HS-5 (cell line): ENCODE data around the gene DMXL1.

Source experiments
- DNase-seq: peaks from one replicate; pipeline ENCODE4 v3.0.0-alpha.2; 2012; ENCODE audit warnings: low read depth

DMXL1 gene

DNA sequence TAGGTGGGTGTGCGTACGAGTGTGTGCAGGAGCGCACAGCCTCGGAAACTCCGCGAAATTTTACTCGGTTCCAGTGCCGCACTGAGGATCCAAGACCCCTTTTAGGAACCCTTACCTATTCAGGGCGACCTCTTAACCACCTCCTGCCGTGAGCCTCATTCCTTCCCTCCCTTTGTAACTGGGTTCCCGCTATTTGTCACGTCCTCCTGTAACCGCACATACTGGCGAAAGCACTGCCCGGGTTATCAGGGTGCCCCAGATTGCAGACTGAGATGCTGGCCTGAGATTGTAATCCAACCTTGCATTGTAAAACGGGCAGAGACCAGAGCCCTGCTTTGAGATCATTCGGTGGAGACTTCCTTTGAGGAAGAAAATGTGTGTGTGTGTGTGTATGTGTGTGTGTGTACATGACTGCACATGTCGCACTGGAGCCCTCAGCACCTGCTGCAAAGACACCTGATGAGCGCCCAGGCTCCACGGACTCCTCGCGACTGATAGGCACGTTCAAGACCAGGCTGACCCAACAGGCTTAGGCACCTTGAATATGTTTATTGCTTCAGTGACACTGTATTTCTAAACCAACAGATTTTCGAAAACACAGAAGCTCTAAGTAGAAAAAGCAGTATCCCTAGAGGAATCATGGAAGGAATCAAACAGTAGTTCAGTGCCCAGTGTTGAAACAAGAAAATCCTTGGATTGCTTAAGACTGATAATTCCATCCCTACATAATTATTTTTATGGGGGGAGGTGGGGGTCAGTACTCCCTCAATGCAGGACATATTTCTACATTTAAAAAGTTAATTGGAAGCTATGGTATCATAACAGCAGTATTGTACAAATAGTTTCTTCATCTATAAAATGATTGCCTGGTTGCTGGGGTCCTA, 198.4 kb downstream of the DMXL1 start:
- no peak for DNase-seq

DNA sequence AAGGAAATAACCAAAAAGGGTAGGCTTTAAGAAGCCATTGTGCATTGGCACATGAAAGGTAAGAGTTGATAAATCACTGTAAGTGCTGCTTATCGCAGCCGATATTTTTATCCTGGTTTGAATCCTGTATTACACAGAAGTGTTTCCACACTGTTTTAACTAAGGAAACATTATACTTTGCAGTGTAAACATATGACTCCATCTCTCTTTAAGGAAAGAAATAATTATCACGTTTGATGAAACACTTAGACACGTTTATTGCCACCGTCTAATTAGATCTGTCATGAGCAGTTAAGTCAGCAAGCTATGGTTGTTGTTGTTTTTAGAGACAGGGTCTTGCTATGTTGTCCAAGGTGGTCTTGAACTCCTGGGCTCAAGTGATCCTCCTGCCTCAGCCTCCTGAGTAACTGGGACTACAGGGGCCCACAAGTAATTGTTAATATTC, 199.3 kb downstream of the DMXL1 start:
- DNase-seq: no peak

- no peak for DNase-seq
These were observed 200.3 kb downstream of the DMXL1 start for GRCh38 chr5:119270960-119271757.

DNA sequence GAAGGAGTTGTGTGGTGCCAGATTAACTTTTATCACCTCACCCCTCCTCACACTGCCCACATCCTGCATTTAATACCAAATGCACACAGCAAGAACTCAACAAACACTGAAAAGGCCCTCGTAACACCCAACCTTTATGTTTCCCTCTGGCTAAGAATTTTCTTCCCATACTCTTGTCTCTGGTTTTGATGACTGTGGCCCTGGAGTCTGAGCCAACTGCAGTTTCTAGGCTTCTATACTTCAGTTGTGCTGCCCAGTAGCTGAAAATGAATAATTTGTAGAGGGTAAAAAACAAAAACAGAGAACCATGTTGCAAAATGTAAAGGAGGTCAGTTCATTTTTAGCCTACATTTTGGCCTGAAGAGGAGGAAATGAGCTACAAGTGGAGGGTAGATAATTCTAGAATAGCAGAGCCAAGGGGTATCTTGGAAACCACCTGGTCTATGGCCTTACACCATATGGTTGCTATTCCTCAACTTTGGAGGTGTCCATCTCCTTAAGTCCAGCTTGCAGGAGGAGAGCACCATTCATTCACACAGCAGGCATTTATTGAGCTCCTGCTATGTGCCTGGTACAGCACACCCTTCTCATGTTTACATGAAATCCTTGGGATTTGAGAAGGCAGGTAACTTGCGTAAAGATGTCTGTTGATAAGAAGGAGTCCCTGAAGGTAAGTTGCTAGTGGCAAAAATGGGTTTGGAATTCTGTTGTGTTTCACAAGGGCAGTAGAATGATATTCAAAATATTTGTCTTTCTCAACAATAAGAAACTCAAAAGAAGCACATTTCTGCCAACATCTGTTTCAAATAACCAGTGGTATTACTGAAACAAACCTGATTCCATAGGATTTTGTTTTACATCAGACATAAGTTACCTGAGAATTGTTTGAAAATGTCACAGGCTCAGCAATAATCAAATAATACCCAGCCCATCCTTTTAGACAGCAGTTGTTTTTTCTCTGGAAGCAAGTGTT, 201.2 kb downstream of the DMXL1 start:
- DNase-seq: no peak

DNA sequence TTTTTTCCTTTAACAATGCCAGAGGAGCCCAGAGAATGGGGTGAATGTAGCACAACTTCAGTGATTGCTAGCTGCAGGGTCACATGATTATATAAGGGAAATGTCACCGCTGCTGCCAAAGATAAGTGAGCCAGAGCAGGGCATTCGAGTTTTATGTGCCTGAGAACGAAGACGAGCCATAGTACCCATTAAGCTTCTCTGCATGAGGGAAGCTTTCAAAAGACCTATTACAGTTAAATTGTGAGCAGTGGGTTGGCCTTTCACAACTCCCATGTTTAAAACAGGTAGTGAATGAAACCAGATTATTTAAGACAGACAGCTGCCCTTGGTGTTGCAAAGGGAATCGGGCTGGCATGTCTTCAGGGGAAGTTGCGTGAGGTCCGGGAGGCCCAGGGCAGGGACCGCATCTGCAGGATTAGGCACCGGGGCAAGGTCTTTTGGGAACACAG, 202.5 kb downstream of the DMXL1 start:
- no peak for DNase-seq

DNA sequence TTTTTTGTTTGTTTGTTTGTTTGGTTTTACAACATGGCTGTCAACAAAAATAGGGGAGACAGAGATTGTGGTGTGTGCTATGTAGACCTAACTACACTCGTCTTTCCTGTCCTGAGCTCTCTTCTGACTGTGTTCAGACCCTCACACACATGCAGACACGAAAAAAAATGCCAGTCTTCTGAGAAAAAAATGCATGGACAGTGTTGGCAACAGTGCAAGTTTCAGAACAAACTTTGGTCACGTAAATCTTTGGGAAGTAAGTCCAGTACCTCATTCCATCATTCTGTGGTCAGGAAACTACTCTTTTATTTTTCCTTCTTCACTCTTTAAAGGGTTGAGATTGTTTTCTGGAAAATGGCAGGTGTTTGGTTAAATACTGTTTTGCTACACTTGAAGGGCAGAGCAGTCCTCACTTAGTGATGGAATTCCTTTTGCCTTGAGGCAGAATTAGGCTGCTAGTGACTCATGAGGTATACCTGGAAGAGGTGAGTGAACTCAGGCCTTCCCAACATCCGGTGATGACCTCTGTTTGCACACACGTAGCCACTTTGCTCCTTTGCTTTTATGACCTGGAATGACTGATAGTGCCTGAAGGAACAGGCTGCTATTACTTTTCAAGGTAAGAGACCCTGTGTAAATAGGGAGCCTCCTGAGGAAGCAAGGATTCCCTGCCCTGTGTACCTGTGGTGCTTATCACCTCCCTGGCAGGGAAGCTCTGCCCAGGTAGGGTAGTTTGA, 203.3 kb downstream of the DMXL1 start:
- DNase-seq: no peak

DNA sequence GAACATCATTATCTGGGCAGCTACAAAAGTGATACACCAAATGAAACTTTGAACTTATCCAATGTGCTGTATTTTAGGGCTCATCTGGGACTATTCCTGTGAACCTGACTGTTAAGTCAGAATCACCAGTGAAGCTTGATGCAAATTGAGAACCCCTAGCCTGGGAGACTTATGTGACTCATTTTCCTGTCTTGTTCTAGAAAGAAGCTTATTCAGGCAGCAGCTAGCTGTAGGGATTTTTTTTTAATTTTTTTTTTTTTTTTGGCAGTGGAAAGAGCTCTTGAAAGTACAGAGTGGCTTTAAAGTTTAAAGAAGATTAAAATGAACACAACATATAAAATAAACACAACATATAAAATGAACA, 203.9 kb downstream of the DMXL1 start:
- DNase-seq: no peak

DNA sequence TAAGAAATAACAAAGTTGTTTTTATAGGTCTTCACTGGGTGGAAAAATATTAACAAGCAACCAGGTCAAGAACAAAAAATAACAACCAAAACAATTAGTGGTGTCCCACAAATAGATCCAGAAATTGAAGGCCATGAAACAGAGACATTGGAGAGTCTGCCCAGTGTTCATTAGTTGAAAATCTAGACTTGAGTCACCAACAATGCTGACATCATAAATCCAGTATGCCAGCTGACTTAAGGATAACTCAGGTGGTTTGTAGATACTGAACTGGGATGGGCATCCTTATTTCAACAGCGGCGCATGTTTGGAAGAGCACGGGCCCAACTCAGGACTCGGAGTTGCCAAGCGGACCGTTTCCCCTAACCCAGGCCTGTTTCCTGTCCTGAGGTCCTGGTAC, 204.3 kb downstream of the DMXL1 start:
- DNase-seq: no peak

- no peak for DNase-seq
These were observed 204.8 kb downstream of the DMXL1 start for GRCh38 chr5:119275601-119276173.

GRCh38 chr5:119276978-119277377, 206.1 kb downstream of the DMXL1 start:
- no peak for DNase-seq

GRCh38 chr5:119279093-119279492, 208.2 kb downstream of the DMXL1 start:
- DNase-seq: no peak

GRCh38 chr5:119280380-119280779, 209.5 kb downstream of the DMXL1 start:
- no peak for DNase-seq

DNA sequence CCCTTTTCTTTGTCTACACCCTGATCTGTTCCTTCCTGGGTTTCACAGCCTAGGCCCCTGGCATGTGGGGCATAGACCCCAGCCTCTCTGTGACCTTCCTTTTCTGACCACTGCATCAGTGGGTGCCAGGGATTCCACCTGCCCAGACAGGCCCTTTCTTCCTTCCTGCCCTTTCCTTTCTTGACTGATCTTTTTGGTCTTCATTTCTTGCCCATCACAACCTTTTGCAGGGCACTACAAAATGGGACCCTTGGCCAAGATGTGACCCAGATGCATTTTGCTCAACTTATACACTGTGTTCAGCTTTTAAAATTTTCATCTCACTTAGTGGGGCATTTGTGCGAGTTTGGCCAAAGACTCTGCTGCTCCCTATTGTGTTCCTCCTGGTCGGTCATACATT, 211.7 kb downstream of the DMXL1 start:
- DNase-seq: no peak

DNA sequence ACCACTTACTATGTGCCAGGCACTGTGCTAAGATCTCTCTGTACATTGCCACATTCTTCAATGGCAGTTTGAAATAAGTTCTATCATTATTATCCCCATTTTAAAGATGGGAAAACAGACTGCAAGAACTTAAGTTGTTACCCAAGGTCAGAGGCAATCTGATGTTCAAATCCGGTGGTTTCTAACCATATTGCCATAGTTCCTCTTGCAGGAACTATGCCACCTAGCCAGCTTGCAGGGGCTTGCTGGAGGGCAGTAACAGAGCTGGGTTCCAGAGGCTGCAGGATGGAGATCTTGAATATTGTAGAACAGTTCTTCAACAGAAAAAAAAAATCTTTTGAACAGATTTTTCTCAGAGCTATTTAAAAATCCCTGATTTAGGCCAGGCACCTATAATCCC, 213.1 kb downstream of the DMXL1 start:
- DNase-seq: no peak

- no peak for DNase-seq
These were observed 214.4 kb downstream of the DMXL1 start for GRCh38 chr5:119285070-119285916.

GRCh38 chr5:119286511-119287488, 215.9 kb downstream of the DMXL1 start:
- DNase-seq: no peak

GRCh38 chr5:119287547-119288111, 216.7 kb downstream of the DMXL1 start:
- DNase-seq: no peak

DNA sequence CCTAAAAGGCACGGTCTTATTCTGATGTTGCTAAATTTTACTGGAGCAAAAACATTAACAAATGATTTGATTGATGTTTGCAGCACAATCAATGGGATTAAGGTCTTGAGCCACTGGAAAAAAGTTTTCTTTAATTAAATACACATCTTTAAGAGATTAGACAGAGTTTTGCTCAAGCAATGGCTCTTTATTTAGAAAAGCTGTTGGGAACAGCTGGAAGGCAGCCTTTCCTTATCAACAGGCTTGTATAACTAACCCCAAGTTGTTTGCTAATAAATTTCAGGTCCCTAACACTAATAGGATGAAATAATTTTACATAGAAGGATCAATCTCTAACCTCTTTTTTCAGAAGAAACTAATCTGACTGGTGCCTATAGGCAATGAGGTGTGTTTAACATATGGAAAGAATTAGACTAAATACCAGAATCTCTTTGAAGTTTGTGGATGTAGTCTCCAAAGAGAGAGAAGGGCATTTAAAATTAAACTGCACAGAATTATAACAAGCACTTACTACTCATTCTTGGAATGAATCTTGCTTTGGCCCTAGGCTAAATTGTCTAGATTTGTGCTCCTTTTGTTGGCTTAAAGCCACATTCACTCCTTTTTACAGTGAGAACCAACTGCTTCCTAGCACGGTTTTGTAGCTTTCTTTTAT, 217.6 kb downstream of the DMXL1 start:
- no peak for DNase-seq
